DND-41 (cell line): ENCODE results near the gene GLMN.

Experiments used
- ATAC-seq: fragments of 200-7000 bp; cut with Tn5 transposase; 3 replicates; pipeline ENCODE4 v1.9.1; 2021; ENCODE audit warnings: low read depth; ENCODE audit not compliant: insufficient read depth
- DNase-seq: peaks from one replicate; pipeline ENCODE4 v3.0.0-alpha.2; 2020
- H2AFZ ChIP-seq: 2 replicates; pipeline ENCODE4 v1.6.0; 2012; ENCODE audit warnings: low read depth, low read length
- H3K27ac ChIP-seq: 2 replicates; pipeline ENCODE4 v1.5.1; 2012; ENCODE audit warnings: low read length, inconsistent platforms
- H3K27me3 ChIP-seq: fragments of 200-600 bp; sonication (generic); 2 replicates; pipeline ENCODE4 v1.6.0; 2012; ENCODE audit warnings: low read length, mild to moderate bottlenecking, inconsistent platforms; ENCODE audit not compliant: insufficient read depth, poor library complexity
- H3K36me3 ChIP-seq: 2 replicates; pipeline ENCODE4 v1.5.1; 2012; ENCODE audit warnings: low read length, inconsistent platforms; ENCODE audit not compliant: insufficient read depth
- H3K4me1 ChIP-seq: 2 replicates; pipeline ENCODE4 v1.5.1; 2012; ENCODE audit warnings: mild to moderate bottlenecking, low read length; ENCODE audit not compliant: insufficient read depth
- H3K4me2 ChIP-seq: 2 replicates; pipeline ENCODE4 v1.6.0; 2012; ENCODE audit warnings: mild to moderate bottlenecking, moderate library complexity, low read length, inconsistent platforms; ENCODE audit not compliant: insufficient read depth
- H3K4me3 ChIP-seq, 2 experiments: fragments of 200-600 bp in 1 of 2; shearing (Covaris generic) in 1 of 2; 2 replicates each; pipeline ENCODE4 v1.5.1; 2012 to 2016; ENCODE audit warnings: inconsistent platforms in 2 of 2, low read length in 2 of 2, mild to moderate bottlenecking in 2 of 2, low read depth in 1 of 2, moderate library complexity in 1 of 2
- H3K79me2 ChIP-seq: 2 replicates; pipeline ENCODE4 v1.6.0; 2012; ENCODE audit warnings: low read length, inconsistent platforms; ENCODE audit not compliant: insufficient read depth
- H3K9ac ChIP-seq: 2 replicates; pipeline ENCODE4 v1.6.0; 2012; ENCODE audit warnings: low read depth, mild to moderate bottlenecking, inconsistent platforms, low read length, moderate library complexity
- H3K9me3 ChIP-seq: 2 replicates; pipeline ENCODE4 v1.5.1; 2012; ENCODE audit warnings: low read length, moderate library complexity, mild to moderate bottlenecking, inconsistent platforms; ENCODE audit not compliant: insufficient read depth, severe bottlenecking
- H4K20me1 ChIP-seq: 2 replicates; pipeline ENCODE4 v1.6.0; 2012; ENCODE audit warnings: low read length; ENCODE audit not compliant: insufficient read depth
- EZH2 ChIP-seq: IDR thresholded peaks from 3 replicates; pipeline ENCODE4 v1.6.1; 2012; ENCODE audit warnings: borderline replicate concordance, low read depth, mild to moderate bottlenecking, moderate library complexity, low read length, inconsistent platforms; ENCODE audit not compliant: severe bottlenecking
- TF ChIP-seq, protein P1 (sequence below): IDR thresholded peaks from 2 replicates; pipeline ENCODE4 v1.5.1; 2012; ENCODE audit warnings: borderline replicate concordance, low read length, moderate library complexity, mild to moderate bottlenecking; ENCODE audit not compliant: poor library complexity, severe bottlenecking; ENCODE audit errors: extremely low read depth

The GLMN gene

DNA sequence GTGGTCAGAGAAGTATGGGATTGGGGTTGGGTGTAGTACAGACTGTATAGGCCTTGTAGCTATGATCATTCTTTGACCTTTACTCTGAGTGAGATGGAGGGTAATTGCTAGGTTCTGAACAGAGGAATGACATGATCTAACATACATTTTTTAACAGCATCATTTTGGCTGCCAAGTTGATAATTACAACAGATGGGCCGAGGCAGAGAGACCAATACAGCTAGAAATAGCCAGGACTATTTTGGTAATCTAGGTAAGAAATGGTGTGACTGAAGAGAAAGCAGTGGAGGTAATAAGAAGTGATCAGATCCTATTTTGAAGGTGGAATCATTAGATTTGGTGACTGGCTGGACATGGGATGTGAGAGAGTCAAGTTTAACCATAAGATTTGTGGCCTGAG, 43.6 kb upstream of the GLMN start:
- Histone ChIP-seq H3K36me3 (peaks cover 47% of the 10 kb centered on the region; the same call in 1 of the 2 replicates), H3K4me1 (peaks cover 8% of the 10 kb centered on the region; the same call in 1 of the 2 replicates), H3K4me3 (no peak overlapping the region), H4K20me1 (no peaks in the 10 kb centered on the region), H3K27ac (no peak overlapping the region), H3K79me2 (no peaks in the 10 kb centered on the region), H3K4me2 (no peak overlapping the region), H3K9me3 (no peaks in the 10 kb centered on the region), H3K27me3 (no peaks in the 10 kb centered on the region), H3K9ac (no peak overlapping the region), H2AFZ (no peak overlapping the region)
- TF ChIP-seq EZH2: no peak
- TF ChIP-seq, protein P1, sequence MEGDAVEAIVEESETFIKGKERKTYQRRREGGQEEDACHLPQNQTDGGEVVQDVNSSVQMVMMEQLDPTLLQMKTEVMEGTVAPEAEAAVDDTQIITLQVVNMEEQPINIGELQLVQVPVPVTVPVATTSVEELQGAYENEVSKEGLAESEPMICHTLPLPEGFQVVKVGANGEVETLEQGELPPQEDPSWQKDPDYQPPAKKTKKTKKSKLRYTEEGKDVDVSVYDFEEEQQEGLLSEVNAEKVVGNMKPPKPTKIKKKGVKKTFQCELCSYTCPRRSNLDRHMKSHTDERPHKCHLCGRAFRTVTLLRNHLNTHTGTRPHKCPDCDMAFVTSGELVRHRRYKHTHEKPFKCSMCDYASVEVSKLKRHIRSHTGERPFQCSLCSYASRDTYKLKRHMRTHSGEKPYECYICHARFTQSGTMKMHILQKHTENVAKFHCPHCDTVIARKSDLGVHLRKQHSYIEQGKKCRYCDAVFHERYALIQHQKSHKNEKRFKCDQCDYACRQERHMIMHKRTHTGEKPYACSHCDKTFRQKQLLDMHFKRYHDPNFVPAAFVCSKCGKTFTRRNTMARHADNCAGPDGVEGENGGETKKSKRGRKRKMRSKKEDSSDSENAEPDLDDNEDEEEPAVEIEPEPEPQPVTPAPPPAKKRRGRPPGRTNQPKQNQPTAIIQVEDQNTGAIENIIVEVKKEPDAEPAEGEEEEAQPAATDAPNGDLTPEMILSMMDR: no peak
- DNase-seq (no peak), ATAC-seq (no peak)

DNA sequence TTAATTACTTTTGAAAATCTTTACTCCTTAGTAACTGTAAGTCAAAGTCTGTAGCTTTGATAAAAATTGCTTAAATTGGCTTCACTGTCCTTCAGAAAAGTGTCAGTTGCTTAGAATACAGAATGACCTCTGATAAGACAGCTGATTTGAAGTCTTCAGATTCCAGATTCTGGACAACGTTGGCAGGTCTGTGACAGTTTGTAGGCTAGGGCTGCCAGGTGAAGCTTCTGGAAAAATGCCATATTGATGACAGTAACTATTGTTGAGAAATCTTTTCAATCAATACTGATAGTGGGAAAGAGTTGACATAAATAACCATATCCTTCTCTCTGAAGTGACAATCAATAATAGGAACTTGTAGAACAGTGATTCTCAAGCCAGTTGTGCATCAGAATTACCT, 41.4 kb upstream of the GLMN start:
- H3K36me3 ChIP-seq: peaks cover 49% of the 10 kb centered on the region; the same call in 1 of the 2 replicates
- TF ChIP-seq, protein P1: no peak
- no peak for TF ChIP-seq EZH2
- H3K79me2 ChIP-seq: no peaks in the 10 kb centered on the region
- DNase-seq (no peak), ATAC-seq (no peak)
- H3K27me3 ChIP-seq: no peaks in the 10 kb centered on the region
- no peak overlapping the region for H3K4me2 ChIP-seq
- H3K27ac ChIP-seq: no peak overlapping the region
- no peaks in the 10 kb centered on the region; the same call in 1 of the 2 replicates for H3K4me1 ChIP-seq
- H3K4me3 ChIP-seq: no peak overlapping the region
- no peaks in the 10 kb centered on the region for H3K9me3 ChIP-seq
- no peak overlapping the region for H3K9ac ChIP-seq
- no peak overlapping the region for H2AFZ ChIP-seq
- no peaks in the 10 kb centered on the region for H4K20me1 ChIP-seq

DNA sequence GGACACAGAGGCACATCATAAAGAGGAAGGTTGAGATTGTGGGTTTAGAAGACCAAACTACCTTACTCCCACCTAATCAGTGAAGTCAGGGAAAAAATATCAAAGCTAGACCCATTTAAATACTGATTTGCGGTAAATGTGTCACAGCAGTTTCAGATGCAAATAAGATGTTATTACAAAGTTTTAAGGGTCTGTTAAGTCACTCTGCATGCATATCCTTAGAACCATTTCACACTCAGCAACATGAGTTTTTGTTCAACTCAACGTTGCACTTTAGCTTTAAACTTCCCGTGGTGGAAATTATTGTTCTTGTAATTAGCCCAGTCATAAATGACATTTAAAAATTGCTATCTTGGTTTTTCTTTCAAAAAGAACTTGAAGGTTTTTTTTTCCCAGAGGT, 34.9 kb upstream of the GLMN start:
- Histone ChIP-seq H3K27ac (no peak overlapping the region), H3K4me1 (no peaks in the 10 kb centered on the region), H3K79me2 (no peaks in the 10 kb centered on the region), H3K36me3 (peaks cover 44% of the 10 kb centered on the region), H3K4me2 (no peak overlapping the region), H3K9ac (no peak overlapping the region), H4K20me1 (no peaks in the 10 kb centered on the region), H2AFZ (no peak overlapping the region), H3K27me3 (no peaks in the 10 kb centered on the region), H3K9me3 (no peaks in the 10 kb centered on the region), H3K4me3 (no peak overlapping the region)
- DNase-seq: no peak
- no peak for ATAC-seq
- no peak for TF ChIP-seq EZH2
- TF ChIP-seq, protein P1: no peak
